Astrocyte (in vitro differentiated cells and primary cell): ENCODE data around the gene DZIP1.

Experiments used
- CTCF ChIP-seq: IDR thresholded peaks from 2 replicates; pipeline ENCODE4 v1.5.1; 2011; ENCODE audit warnings: low read depth, mild to moderate bottlenecking, inconsistent platforms, low read length, moderate library complexity; ENCODE audit not compliant: insufficient read depth
- EZH2 ChIP-seq: IDR thresholded peaks from 2 replicates; pipeline ENCODE4 v1.6.1; 2012; ENCODE audit warnings: mild to moderate bottlenecking, low read length, inconsistent platforms; ENCODE audit not compliant: insufficient read depth

- TF ChIP-seq CTCF: no peak
- TF ChIP-seq EZH2: no peak
Measured at GRCh38 chr13:95626768-95627167, 17.7 kb downstream of the DZIP1 start.
